H1 (cell line): ENCODE results near the gene PHACTR1. TPM values are rescaled to one million over a fixed set of nuclear protein-coding genes. Genes with fewer than 3 reads are reported as not detected.

Experiments
- HDAC2 ChIP-seq, 2 experiments: fragments of 300-600 bp in 1 of 2; sonication (generic) in 1 of 2; IDR thresholded peaks; 2 replicates each; pipeline ENCODE4 v1.6.1; 2011 to 2012; ENCODE audit warnings: low read depth in 2 of 2, low read length in 2 of 2, mild to moderate bottlenecking in 2 of 2, moderate library complexity in 2 of 2, borderline replicate concordance in 1 of 2, inconsistent platforms in 1 of 2
- RNF2 ChIP-seq: fragments of 200-900, 300-1000 bp; sonication (generic); IDR thresholded peaks from 2 replicates; pipeline ENCODE4 v1.7.1; 2016; ENCODE audit warnings: borderline replicate concordance, low read depth, mild to moderate bottlenecking, antibody characterized with exemption, low read length; ENCODE audit not compliant: poor library complexity, severe bottlenecking; ENCODE audit errors: missing control alignments
- YY1 ChIP-seq: IDR thresholded peaks from 2 replicates; pipeline ENCODE4 v1.6.1; 2011; ENCODE audit warnings: low read depth, mild to moderate bottlenecking, low read length
- polyA plus RNA-seq, 7 experiments: library from polyadenylated mRNA; depleted of rRNA in 3 of 7; stranded (reverse) in 5 of 7; unstranded in 2 of 7; fragments of >200 nt in 5 of 7; fragments of 200-250 nt in 2 of 7; gene quantifications; 1 replicate in 5 of 7; 2 replicates in 1 of 7; 4 replicates in 1 of 7; pipeline versions ENCODE4 v1.2.1 to v1.2.3, GENCODE V29; 2011 to 2013; ENCODE audit warnings: missing spikeins in 2 of 7, mixed read lengths in 2 of 7
- total RNA-seq: library from RNA; stranded (reverse); fragmentation: NEBNext Ultra II Directional; extraction: Animal tissue kit (Norgen Biotek cat#: 25700); gene quantifications from 2 replicates; pipeline ENCODE4 v1.2.1, GENCODE V29; 2021

PHACTR1 gene
- total and polyA plus RNA-seq, 2 of the 8 experiments (the other 6 are each of a cell fraction or from before 2014, with no cell fraction given): 3.9 to 17.1 TPM

DNA sequence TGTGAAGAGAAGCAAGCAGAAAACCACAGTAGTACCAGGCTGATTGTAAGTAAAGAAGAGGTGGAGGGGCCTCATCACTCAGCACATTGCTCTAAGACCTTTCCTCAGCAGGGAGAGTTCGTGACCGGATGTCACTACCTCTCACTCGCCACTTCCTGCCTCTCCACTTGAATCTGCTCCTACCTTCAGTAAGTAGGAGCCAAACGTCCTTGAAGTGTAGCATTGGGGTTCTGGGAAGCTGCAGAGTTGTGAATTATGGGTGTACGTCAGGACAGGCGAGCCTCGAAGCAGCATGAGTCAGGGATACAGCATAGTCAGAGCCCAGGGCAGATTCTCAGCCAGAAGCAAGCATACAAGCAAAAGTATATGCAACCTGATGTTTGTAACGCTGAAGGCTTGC is 224.9 kb downstream of the PHACTR1 start (continued):
- no peak for TF ChIP-seq YY1
- TF ChIP-seq HDAC2 (IDR thresholded peaks at IDR 0.05; ENCODE audit: borderline replicate concordance in 1 of 2, low read depth in 2 of 2, low read length in 2 of 2): no peak
- TF ChIP-seq RNF2: no peak
